Breast epithelium (tissue), 4 donors: Measurements from ENCODE around the gene IFI44. TPM values are rescaled to one million over a fixed set of nuclear protein-coding genes. Genes with fewer than 3 reads are reported as not detected.

Source experiments
- DNase-seq, 2 donors: peaks; one replicate each; pipeline ENCODE4 v3.0.0-alpha.2; 2019; ENCODE audit warnings: low spot score in 2 of 2
- H3K27ac ChIP-seq, 2 donors: fragments of 200-600 bp; sonication (generic) in 1 of 2; one replicate each; pipeline ENCODE4 v1.5.1; 2016 to 2019; ENCODE audit warnings: mild to moderate bottlenecking in 1 of 2
- H3K27me3 ChIP-seq, 2 donors: fragments of 200-600 bp; sonication (generic) in 1 of 2; one replicate each; pipeline versions ENCODE4 v1.5.1 to v1.6.0; 2017 to 2019; ENCODE audit warnings: control low read depth in 1 of 2, mild to moderate bottlenecking in 1 of 2
- H3K36me3 ChIP-seq: fragments of 200-600 bp; one replicate; pipeline ENCODE4 v1.5.1; 2019
- H3K4me1 ChIP-seq, 2 donors: fragments of 200-600 bp; sonication (generic); one replicate each; pipeline ENCODE4 v1.5.1; 2016 to 2019; ENCODE audit warnings: control low read depth in 1 of 2
- H3K4me3 ChIP-seq, 3 donors: fragments of 200-600 bp; sonication (generic); 1 replicate in 2 of 3; 2 replicates in 1 of 3; pipeline ENCODE4 v1.5.1; 2016 to 2019; ENCODE audit warnings: mild to moderate bottlenecking in 3 of 3, moderate library complexity in 2 of 3
- H3K9me3 ChIP-seq, 2 donors: fragments of 200-600 bp; sonication (generic) in 1 of 2; one replicate each; pipeline ENCODE4 v1.5.1; 2016 to 2019; ENCODE audit warnings: control low read depth in 1 of 2
- POLR2A ChIP-seq: fragments of 450-650 bp; IDR thresholded peaks from one replicate; pipeline ENCODE4 v1.6.1; 2016; ENCODE audit warnings: antibody characterized with exemption, mild to moderate bottlenecking, moderate library complexity
- POLR2AphosphoS5 ChIP-seq, 3 donors: sonication (generic); formaldehyde crosslinking; IDR thresholded peaks; one replicate each; pipeline ENCODE4 v1.6.1; 2017; ENCODE audit warnings: antibody characterized with exemption in 3 of 3
- intact Hi-C: fragments of 100-400 bp; cut with DNase I; formaldehyde crosslinking; loops from one replicate; pipeline ENCODE4 v1.15.1; 2023; ENCODE audit warnings: low total_unique reads
- total RNA-seq, 3 donors: library from RNA; depleted of rRNA; stranded (reverse); fragments of >200 nt; gene quantifications; one replicate each; pipeline ENCODE4 v1.1.0, GENCODE V29; 2016
- TF ChIP-seq, protein P1 (sequence below), 3 donors: fragments of 450-650 bp; IDR thresholded peaks; one replicate each; pipeline ENCODE4 v1.5.1; 2016 to 2017; ENCODE audit warnings: antibody characterized with exemption in 3 of 3, mild to moderate bottlenecking in 3 of 3, moderate library complexity in 3 of 3

Gene IFI44
- total RNA-seq, 3 donors from 2014 or later = 20.0 to 25.3 (median 24.0) TPM

GRCh38 chr1:78688697-78689096 is 39.1 kb downstream of the IFI44 start:
- H3K36me3 ChIP-seq = no peaks in the 10 kb centered on the region
- H3K27me3 ChIP-seq = no peaks in the 10 kb centered on the region
- no peaks in the 10 kb centered on the region for H3K9me3 ChIP-seq
- H3K27ac ChIP-seq = no peak overlapping the region
- no peak for TF ChIP-seq POLR2A
- no peak for TF ChIP-seq POLR2AphosphoS5 (IDR thresholded peaks at IDR 0.05)
- TF ChIP-seq, protein P1, sequence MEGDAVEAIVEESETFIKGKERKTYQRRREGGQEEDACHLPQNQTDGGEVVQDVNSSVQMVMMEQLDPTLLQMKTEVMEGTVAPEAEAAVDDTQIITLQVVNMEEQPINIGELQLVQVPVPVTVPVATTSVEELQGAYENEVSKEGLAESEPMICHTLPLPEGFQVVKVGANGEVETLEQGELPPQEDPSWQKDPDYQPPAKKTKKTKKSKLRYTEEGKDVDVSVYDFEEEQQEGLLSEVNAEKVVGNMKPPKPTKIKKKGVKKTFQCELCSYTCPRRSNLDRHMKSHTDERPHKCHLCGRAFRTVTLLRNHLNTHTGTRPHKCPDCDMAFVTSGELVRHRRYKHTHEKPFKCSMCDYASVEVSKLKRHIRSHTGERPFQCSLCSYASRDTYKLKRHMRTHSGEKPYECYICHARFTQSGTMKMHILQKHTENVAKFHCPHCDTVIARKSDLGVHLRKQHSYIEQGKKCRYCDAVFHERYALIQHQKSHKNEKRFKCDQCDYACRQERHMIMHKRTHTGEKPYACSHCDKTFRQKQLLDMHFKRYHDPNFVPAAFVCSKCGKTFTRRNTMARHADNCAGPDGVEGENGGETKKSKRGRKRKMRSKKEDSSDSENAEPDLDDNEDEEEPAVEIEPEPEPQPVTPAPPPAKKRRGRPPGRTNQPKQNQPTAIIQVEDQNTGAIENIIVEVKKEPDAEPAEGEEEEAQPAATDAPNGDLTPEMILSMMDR (IDR thresholded peaks at IDR 0.05) = no peak
- no peaks in the 10 kb centered on the region for H3K4me1 ChIP-seq
- H3K4me3 ChIP-seq = no peak overlapping the region
- intact Hi-C loops = no loop called here
- no peak for DNase-seq

- no peaks in the 10 kb centered on the region for H3K4me1 ChIP-seq
- no peaks in the 10 kb centered on the region for H3K27me3 ChIP-seq
- intact Hi-C loops = no loop called here
- TF ChIP-seq, protein P1 (IDR thresholded peaks at IDR 0.05) = no peak
- TF ChIP-seq POLR2AphosphoS5 (IDR thresholded peaks at IDR 0.05) = no peak
- no peak for TF ChIP-seq POLR2A
- DNase-seq = no peak
- H3K36me3 ChIP-seq = no peaks in the 10 kb centered on the region
- no peak overlapping the region for H3K27ac ChIP-seq
- H3K4me3 ChIP-seq = no peak overlapping the region
- H3K9me3 ChIP-seq = no peaks in the 10 kb centered on the region
Observed at GRCh38 chr1:78690516-78690915, 40.9 kb downstream of the IFI44 start.

DNA sequence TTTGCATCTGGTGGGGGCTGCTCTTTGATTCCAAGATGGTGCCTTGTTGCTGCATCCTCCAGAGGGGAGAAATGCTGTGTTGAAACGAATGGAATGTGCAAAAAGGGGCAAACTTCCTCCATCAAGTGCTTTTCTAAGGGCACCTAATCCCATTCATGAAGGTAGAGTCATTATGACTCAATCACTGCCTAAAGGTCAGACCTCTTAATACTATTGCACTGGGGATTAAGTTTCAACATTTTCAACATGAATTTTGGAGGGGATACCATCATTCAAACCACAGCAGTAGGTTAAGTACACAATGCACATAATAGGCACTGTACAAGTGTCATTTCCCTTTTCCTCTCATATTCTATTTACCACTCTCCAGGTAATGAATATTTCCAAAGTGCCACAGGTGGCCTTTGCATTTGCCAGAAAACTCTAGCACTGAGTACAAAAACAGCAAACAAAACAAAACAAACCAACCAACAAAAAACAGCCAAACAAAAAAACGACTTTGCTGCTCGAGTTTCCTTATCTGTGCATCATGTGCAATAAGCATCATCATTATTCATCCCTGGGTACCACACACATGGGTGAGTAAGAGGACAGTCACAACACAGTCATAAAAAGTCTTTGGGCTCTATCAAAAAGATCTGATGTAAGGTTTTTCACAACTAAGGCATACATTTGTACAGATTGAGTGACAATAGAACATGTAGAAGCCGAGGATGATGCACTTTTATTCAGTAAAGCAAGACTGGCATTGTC is 42.5 kb downstream of the IFI44 start:
- Histone ChIP-seq H3K27me3 (no peaks in the 10 kb centered on the region), H3K27ac (no peak overlapping the region), H3K4me3 (no peak overlapping the region), H3K9me3 (no peaks in the 10 kb centered on the region), H3K36me3 (no peaks in the 10 kb centered on the region), H3K4me1 (no peaks in the 10 kb centered on the region)
- intact Hi-C loops = no loop called here
- no peak for DNase-seq
- TF ChIP-seq POLR2A (no peak), POLR2AphosphoS5 (IDR thresholded peaks at IDR 0.05) (no peak)
- TF ChIP-seq, protein P1 (IDR thresholded peaks at IDR 0.05) = no peak

DNA sequence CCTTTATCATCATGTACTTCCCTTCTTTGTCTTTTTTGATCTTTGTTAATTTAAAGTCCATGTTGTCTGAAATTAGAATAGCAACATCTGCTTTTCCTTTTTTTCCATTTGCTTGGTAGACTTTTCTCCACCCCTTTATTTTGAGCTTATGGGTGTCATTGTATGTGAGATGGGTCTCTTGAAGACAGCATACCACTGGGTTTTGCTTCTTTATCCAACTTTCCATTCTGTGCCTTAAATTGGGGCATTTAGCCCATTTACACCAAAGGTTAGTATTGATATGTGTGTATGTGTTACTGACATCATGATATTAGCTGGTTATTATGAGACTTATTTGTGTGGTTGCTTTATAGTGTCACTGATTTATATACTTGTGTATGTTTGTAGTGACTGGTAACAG is 50.2 kb downstream of the IFI44 start:
- H3K9me3 ChIP-seq = peaks cover 0 to 16% of the 10 kb centered on the region in 2 donors
- intact Hi-C loops = no loop called here
- no peak for DNase-seq
- TF ChIP-seq POLR2AphosphoS5 (IDR thresholded peaks at IDR 0.05) = no peak
- no peak for TF ChIP-seq POLR2A
- TF ChIP-seq, protein P1 (IDR thresholded peaks at IDR 0.05) = no peak
- H3K27me3 ChIP-seq = no peaks in the 10 kb centered on the region
- H3K4me3 ChIP-seq = no peak overlapping the region
- no peaks in the 10 kb centered on the region for H3K36me3 ChIP-seq
- H3K27ac ChIP-seq = no peak overlapping the region
- no peaks in the 10 kb centered on the region for H3K4me1 ChIP-seq

DNA sequence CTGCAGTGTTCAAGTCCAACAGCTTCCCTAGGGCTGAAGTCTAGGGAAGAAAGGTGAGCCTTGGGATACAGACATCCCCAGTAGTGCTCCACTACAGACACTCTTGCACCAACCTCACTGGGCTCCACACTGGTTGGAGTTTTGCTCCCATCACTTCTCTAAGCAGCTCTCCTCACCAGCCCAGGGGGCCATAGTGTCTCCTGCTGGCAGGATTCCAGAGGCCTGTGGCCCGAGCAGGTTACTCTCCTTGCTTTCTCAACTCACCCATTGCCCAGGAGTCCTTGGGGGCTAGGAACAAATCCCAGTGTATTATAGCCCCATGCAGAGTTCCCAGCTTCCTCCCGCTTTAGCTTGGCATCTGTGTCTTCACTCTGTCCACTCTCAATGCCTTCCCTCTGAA is 52.8 kb downstream of the IFI44 start:
- TF ChIP-seq POLR2AphosphoS5 (IDR thresholded peaks at IDR 0.05) (no peak), POLR2A (no peak)
- TF ChIP-seq, protein P1 (IDR thresholded peaks at IDR 0.05) = no peak

More for the DNA sequence above, 52.8 kb downstream of the IFI44 start:
- no peak overlapping the region for H3K27ac ChIP-seq
- intact Hi-C loops = no loop called here
- DNase-seq = no peak
- H3K4me3 ChIP-seq = no peak overlapping the region
- H3K27me3 ChIP-seq = no peaks in the 10 kb centered on the region
- peaks cover 0 to 16% of the 10 kb centered on the region in 2 donors for H3K9me3 ChIP-seq
- no peaks in the 10 kb centered on the region for H3K36me3 ChIP-seq
- no peaks in the 10 kb centered on the region for H3K4me1 ChIP-seq
